NCI-H2081 (cell line): Measurements from ENCODE around the gene LRPAP1.
"Not testable (repeated sequence)": the region's sequence is repeated elsewhere in the genome, so short reads cannot be mapped to it uniquely, and the experiment has no call there.

ENCODE experiments used
- DNase-seq, 2 experiments: peaks; one replicate each; lab custom pipeline; 2025; lab: John Stamatoyannopoulos, UW

Gene LRPAP1

DNA sequence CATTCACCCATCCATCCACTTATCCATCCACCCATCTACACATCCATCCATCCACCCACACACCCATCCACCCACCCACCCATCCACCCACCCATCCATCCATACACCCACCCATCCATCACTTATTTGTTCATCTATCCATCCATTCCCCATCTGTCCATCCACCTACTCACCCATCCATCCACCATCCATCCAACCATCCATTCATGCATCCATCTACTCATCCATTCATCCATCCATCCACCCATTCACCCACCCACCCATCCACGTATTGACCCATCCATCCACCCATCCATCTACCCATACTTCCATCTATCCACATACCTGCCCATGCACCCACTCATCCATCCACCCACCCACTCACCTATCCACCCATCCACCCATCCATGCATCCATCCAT lies 28.2 kb upstream of the LRPAP1 start:
- not testable (repeated sequence) for DNase-seq

DNA sequence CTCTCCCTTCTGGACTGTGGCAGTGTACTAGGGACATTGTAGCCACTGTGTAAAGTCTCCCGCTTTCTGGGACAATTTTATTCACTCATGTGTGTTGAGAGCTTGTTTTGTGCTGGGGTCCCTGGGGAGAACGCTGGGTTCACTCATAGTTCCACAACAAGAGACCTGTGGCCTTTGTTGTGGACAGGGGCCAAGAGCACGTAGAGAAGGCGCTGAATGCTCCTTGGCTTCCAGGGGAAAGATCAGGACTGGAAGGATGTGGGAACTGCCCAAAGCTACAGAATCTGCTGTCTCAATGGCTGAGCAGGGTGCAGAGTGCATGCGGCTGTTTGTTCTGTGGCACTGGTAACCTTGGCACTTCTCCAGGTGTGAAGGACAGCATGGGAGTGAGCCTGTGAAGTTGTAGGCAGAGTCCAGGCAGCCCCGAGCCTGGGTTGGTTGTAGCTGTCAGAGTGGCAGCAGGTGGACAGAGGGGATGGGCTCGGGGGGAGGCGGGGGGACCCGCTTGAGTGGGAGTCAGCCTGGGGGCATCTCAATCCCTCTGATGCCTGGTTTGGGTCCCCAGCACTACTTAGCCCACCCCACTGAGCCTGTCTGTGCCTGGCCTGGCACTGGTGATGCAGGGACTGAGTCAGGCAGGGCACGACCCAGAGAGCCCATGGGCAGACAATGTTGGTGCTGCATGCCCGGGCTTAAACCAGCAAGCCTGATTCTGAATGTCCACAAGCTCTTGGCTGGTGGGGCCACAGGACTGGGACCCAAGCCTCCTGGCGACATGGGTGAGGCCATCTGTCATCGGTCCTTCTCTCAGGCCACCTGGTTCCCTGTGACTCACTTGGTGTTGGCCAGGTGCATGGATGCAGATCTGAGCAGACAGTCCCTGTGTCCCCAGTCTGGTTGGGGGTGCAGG lies 27.4 kb upstream of the LRPAP1 start:
- DNase-seq: not testable (repeated sequence)

DNA sequence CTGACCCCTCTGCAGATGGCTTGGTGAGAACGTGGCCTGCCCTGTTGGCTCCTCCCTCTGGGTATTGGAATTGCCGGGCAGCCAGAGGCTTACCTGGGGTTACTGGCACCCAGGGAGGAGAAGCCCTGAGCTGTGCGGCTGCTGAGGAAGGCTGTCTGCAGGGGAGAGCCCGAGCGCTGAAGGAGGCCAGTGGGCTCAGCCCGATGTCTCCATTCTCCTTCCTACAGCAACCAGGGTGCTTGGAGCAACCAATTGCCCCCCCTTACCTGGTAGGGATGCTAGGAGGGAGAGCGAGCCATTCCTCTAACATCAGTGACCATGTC lies 26.3 kb upstream of the LRPAP1 start:
- not testable (repeated sequence) for DNase-seq

DNA sequence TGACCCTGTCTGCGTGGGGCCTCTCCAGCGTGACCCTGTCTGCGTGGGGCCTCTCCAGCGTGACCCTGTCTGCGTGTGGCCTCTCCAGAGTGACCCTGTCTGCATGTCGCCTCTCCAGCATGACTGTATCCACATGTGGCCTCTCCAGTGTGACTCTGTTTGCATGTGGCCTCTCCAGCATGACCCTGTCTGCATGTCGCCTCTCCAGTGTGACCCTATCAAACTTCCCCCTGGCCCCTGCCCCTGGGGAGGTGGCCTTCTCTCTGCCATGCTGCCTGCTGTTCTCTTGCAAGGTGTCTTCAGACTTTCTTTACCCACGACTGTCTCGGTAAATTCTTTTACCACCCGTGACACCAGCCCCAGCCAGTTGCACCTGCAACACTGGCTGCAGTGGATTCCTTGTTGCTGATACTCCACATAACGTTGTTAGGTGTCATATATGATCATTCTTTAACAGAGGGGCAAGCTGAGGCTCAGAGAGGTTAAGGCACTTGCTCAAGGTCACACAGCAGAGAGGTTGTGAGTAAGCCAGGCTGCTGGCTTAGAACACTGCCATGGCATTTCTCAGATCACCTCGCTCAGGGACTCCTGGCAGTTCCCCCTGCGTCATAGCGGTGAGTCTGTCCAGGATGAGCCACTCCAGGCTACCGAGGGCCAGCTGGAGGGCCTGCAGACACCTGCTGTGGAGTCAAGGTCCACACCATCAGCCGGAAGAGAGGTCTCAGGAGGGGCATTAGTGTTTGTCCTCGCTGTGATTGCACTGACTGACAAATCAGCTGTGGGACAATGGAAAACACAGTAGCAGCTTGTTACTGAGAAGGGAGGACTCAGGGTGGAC lies 25.7 kb upstream of the LRPAP1 start:
- DNase-seq: not testable (repeated sequence)

DNA sequence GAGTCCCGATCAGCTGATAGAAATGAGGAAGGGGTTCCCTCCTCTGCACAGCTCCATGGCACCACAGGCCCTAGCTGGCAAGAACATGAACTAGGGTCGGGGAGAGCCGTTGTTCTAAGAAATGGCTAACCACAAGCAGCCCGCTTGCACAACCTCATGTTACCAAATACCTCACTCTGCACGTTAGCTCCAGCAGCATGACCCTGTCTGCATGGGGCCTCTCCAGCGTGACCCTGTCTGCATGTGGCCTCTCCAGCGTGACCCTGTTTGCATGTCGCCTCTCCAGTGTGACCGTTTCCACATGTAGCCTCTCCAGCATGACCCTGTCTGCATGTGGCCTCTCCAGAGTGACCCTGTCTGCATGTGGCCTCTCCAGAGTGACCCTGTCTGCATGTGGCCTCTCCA lies 24.9 kb upstream of the LRPAP1 start:
- not testable (repeated sequence) for DNase-seq

DNA sequence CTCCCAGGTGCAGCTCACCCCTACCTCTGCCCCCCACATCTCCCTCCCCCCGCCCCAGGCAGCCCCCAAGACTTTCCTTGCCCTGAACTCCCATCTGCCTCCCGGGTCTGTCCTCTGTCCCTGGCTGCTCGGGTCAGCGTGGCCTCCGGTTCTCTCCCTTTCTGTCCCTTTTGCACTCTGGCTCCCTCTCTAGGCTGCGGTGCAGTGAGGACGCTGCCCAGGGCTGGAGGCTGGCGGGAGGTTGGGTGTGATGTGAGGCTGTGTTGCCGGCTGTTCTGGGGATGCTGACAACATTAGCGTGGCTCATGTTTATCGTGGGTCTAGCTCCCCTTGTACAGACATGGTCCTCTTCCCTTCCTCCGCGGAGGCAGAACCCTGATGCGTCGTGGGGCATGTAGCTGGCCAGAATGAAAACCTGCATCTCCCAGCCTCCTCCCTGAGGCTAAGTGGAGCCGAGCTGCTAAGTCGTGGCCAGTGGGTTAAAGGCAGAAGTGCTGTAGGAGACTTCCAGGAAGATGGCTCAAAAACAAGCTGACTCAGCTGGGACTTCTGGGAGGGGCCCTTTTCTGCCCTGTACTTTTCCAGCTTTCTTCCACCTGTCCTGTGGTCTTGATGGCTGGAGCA lies 24.1 kb upstream of the LRPAP1 start:
- not testable (repeated sequence) for DNase-seq

DNA sequence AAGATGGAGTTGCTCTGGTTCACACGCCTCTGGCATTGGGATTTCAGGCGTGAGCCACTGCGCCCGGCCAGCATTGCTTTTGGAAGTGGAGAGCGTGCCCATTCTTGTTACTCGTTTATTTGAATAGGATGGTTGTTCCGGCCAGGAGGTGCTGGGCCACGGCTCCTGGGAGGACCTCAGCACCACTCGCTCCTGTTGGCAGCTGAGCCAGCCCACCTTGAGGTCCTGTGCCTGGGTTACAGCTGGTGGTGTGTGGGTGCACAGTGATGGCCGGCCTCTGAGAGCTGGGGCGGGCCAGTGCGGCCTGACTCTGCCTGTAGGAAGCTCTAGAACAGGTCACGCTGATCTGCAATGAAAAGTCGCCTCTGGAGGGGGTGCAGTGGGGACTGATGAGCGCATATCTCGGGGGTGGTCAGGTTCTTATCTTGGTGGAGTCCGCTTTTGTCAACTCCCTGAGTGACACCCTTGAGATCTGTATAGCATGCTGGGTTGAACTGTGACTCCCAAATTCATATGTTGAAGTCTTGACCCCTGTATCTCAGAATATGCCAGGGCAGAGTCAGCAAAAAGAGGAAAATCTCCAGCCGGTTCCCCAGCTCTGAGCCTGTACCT lies 23.3 kb upstream of the LRPAP1 start:
- not testable (repeated sequence) for DNase-seq

DNA sequence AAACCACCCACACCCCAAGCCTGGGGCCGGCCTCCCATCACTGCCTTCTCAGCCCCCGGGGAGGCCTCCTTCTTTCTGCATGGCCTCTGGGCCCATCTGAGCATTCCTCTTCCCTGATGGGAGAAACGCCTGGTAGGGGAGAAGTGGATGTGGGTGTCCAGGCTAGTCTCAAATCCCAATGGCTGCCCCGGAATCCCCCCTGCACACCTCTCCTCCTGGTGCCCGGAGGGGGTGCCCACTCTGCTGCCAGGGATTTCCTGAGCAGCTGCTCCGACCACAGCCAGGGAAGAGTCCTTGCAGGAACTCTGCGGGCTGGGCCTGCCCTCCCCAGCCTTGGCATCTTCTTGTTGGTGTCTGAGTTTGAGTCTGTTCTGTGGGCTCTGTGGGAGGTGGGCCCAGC lies 19.1 kb upstream of the LRPAP1 start:
- not testable (repeated sequence) for DNase-seq

DNA sequence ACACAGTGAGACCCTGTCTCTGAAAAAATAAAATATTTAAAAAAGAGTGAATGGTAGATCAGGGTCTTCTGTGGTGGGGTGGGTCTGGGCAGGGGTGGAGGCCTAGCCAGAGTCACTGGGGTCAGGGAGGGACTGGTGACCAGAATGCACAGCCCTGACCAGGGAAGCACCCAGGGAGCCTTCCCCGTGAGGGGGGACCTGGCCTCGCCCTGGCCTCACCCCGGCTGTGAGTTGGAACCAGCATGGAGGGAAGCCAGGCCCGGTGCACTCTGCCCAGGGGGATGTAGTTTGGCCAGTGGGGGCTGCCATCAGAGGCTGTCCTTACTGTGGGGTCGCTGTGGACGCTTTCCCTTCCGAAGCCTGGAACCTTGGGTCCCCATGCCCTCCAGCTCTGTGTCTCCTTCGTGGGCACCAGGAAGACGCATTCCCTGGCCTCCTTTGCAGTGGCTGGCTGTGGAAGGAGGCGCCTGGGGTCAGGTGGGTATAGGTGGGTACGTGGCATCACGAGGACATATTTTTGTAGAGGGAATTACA lies 18.6 kb upstream of the LRPAP1 start:
- not testable (repeated sequence) for DNase-seq

DNA sequence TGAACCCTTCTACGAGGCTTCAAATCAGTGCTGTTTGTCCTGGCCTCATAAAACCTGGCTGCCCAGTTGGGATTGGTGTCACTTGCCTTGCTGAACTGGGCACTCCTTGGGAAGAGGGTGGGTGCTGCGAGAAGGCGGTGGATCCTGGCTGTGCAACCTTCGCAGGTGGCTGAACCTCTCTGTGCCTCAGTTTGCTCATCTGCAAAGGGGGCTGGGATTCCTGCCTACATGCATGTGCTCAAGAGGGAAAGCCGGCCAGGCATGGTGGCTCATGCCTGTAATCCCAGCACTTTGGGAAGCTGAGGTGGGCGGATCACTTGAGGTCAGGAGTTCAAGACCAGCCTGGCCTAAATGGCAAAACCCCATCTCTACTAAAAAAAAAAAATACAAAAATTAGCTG lies 17.8 kb upstream of the LRPAP1 start:
- DNase-seq: not testable (repeated sequence)

DNA sequence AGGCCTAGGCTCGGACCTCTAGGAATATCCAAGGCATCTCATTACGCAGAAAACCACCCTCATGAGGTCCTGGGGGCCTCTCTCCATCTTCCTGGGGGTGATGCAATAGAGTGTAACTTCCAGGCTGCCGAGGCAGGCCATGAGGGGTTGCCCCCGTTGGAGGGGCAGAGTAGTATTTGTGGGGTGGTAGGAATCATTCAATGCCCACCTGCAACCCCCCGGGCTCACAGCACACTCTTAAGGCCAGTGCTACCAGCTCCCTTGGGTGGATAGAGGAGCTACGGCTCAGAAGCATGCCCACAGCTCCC lies 17.4 kb upstream of the LRPAP1 start:
- not testable (repeated sequence) for DNase-seq

DNA sequence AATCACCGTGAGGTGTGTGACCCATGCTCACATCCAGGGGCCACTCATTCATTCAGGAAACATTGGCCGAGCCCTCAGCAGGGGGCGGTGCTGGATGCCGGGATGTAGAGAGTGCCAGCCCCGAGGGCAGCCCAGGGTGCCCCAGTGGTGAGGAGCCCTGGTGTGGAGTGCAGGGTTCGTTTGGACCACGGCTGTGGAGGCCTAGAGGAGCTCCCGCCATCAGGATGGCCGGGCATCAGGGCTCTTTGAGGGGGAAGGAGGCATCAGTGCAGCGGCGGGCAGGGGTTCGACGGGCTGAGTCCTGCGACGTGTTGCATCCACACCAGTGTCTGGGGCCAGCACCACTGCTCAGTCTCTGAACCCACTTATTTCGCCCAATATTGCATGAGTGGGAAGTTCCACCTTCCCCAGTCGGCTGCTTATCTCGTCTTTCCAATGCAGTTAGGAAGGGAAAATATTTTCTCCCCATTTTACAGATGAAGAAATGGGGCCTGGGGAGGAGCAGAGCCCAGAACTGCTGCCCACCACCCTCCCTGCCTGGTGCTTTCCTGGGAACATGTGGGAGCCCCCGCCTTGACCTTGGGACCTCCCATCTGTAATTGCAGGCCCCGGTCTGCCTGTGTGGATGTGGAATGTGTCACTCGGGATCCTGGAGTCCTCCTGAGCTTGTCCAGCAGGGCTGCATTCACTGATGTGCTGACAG lies 16.9 kb upstream of the LRPAP1 start:
- DNase-seq: not testable (repeated sequence)

DNA sequence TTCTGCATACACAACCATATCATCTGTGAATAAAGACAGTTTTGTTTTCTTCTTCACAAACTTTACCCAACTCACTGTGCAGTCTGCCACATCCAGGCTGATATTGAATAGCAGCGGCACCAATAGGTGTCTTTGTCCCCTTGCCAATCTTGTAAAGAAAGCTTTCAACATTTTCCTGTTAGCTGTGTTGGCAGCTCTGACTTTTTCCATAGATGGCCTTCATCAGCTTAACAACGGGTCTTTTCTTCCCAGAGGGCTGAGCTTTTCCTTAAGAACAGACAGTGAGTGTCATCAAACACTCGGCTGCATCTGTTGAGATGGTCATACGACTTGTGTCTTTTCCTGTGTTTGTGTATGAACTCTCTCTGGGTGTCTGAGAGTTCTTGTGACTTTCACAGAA lies 14.5 kb upstream of the LRPAP1 start:
- DNase-seq: not testable (repeated sequence)

DNA sequence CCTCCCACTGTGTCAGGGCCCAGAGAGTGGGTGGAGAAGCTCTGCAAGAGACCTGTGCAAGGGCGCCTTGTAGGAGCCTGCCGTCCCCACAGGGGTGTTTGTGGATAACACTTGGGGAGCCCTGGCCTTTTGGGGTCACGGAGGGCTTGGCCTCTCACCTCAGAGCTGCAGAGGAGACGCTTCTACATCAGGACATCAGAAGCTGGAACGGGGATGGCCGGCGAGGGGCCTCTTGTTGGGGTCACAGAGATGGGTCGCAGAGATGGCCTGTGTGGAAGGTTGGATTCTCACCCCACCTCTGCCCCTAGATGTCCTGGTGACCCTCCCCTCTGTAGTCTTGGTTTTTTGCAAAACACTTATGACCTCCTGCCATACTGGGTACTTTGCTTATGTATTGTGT lies 13.1 kb upstream of the LRPAP1 start:
- DNase-seq: not testable (repeated sequence)

DNA sequence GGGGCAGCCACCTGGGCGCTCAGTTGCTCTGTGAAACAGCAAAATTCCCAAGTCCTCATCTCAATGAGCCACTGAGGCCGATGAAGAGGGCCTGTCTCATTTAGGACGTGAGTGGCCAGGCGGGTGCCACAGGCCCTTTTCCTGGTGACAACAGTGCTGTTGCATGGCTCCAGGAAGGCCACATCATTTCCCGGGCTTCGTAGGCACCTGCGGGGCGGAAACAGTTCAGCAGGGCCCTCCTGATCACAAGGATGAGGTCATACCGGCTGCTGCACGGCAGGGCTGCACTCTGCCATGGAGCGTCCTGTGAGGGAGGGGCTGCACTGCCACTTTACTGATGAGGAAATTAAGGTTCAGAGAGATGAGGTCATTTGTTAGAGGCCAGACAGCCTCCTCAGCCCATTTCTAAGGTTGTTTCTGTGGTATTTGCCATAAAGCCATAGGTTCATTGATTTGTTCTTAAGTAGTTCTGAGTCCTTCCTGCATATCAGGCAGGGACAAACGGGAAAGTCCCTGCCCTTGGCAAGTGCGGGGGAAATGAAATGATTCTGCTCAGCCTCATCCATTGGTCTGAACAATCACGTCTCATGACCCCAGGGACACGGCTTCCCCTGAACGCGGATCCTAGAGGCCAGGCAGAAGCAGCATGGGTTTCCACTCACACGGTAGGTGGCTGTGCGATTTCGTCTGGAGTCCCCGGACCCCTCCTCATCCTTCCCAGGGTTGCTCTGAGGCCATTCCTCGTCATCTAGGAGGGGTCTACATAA lies 12.2 kb upstream of the LRPAP1 start:
- not testable (repeated sequence) for DNase-seq

DNA sequence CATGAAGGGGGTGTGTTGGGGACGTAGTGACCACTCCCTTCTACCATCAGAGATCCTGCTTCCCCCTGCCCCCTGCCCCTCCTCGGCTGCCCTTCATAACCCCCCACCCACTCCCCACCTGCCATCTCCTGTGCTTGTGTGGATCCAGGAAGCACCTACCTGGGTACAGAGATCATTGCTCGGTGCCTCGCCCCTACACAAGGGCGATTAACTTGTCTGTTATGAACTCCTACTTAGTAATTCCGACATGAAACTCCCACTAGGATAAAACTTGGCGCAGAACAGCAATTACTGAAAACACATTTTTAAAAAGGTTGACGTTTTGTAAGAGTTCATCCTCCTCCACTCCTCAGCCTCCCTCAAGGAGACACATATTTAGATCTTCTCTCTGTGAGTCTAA lies 11.2 kb upstream of the LRPAP1 start:
- not testable (repeated sequence) for DNase-seq

DNA sequence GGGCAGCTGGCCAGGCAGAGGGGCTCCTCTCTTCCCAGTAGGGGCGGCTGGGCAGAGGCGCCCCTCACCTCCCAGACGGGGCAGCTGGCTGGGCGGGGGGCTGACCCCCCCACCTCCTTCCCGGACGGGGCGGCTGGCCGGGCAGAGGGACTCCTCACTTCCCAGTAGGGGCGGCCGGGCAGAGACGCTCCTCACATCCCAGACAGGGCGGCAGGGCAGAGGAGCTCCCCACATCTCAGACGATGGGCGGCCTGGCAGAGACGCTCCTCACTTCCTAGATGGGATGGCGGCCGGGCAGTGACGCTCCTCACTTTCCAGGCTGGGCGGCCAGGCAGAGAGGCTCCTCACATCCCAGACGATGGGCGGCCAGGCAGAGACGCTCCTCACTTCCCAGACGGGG lies 6.7 kb upstream of the LRPAP1 start:
- DNase-seq: not testable (repeated sequence)

DNA sequence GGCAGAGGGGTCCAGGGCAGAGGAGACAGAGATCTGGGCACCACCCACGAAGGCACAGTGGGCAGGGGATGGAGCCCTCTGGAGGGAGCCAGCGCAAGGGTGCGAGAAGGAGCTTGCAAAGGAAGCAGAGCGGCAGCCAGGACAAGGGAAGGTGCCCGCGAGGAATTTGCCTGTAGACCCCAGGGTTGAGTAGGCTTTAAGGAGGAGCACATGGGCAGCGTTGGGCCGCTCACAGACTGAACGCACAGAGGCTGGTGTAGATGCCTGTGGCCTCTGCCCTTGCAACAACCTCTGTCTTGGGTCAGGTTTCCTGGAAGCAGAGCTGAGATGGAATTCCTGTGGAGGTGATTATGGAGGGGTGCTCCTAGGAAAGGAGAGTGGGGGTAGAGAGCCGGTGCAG lies 3.6 kb upstream of the LRPAP1 start:
- DNase-seq: not testable (repeated sequence)

DNA sequence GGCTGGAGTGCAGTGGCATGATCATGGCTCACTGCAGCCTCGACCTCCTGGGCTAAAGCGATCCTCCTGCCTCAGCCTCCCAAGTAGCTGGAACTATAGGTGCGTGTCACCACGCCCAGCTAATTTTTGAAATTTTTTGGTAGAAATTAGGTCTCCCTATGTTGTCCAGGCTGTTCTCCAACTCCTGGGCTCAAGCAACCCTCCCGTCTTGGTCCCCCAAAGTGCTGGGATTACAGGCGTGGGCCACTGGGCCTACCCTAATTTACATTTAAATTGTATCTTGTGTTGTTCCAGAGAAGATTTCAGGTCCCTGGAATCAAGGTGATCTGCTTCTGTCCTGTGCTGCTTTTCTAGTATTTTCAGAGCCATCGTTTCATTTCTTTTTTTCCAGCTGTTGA lies 1.2 kb upstream of the LRPAP1 start:
- no peak for DNase-seq

DNA sequence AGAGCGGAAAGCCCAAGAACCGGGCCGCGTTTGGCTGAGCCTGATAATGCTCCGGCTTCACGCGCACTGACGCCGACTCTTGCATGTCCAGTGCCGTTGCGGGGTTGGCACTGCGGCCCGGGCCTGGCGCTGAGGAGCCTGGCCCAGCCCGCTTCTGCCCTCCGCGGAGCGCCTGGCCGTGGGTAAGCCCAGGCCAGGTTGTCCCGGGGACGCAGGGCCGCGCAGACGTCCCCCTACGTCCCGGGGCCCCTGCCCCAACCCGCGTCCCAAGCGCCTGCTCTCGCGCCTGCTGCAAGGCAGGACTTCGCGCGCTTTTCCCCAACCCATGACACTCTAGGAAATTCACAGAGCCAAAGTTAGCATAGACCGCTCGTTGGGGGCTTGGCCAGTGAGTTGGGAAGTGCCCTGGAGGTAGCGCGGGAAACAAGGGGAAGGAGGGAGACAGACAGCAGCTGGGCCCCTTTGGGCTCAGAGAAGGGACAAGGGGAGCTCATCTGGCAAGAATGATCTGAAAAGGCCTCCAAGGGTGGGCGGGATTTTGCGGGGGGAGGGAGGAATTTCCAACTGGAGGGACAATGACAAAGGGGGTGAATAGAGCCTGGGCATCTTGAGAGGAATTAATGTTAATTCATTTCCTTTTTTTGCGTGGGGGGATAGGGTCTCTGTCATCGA lies 665 bp upstream of the LRPAP1 start:
- no peak for DNase-seq
